HK-2 (cell line): Measurements from ENCODE around the gene NSD1.
A peak's percentile ranks its signal among the peaks of the same experiment; 100 is the strongest.

Experiments used
- DNase-seq: peaks from one replicate; pipeline ENCODE4 v3.0.0-alpha.2; 2018; ENCODE audit not compliant: unreplicated experiment

NSD1 gene

GRCh38 chr5:177133096-177133852 lies at the start of gene NSD1:
Gene NSD1 (plus strand): TSS chr5:177133773. CDS start chr5:177135104, 1,331 bp downstream.
- DNase-seq, result no peak

GRCh38 chr5:177084175-177084574 lies 49.4 kb upstream of the NSD1 start:
- no peak for DNase-seq

- DNase-seq, result no peak
Measured at GRCh38 chr5:177085985-177086653, 47.5 kb upstream of the NSD1 start.

GRCh38 chr5:177086654-177087397 lies 46.7 kb upstream of the NSD1 start, which contains the start of gene FGFR4:
Gene FGFR4 (plus strand): TSS chr5:177086915. CDS start chr5:177089603, 2,688 bp downstream.
- DNase-seq, result peak; percentile 90

GRCh38 chr5:177087398-177088005 lies 46.1 kb upstream of the NSD1 start:
- DNase-seq, result no peak

GRCh38 chr5:177089127-177089526 lies 44.4 kb upstream of the NSD1 start:
- no peak for DNase-seq

- no peak for DNase-seq
Measured at GRCh38 chr5:177089825-177090641, 43.5 kb upstream of the NSD1 start.

- no peak for DNase-seq
Measured at GRCh38 chr5:177090813-177091212, 42.8 kb upstream of the NSD1 start.

- DNase-seq, result no peak
Measured at GRCh38 chr5:177091232-177091631, 42.3 kb upstream of the NSD1 start.

GRCh38 chr5:177092178-177093081 lies 41.1 kb upstream of the NSD1 start:
- DNase-seq, result no peak

- no peak for DNase-seq
Measured at GRCh38 chr5:177093082-177093712, 40.4 kb upstream of the NSD1 start.

GRCh38 chr5:177093803-177094202 lies 39.8 kb upstream of the NSD1 start:
- DNase-seq, result no peak

- DNase-seq, result no peak
Measured at GRCh38 chr5:177094224-177095087, 39.1 kb upstream of the NSD1 start.

GRCh38 chr5:177095088-177095669 lies 38.4 kb upstream of the NSD1 start:
- no peak for DNase-seq

- DNase-seq, result no peak
Measured at GRCh38 chr5:177096162-177097015, 37.2 kb upstream of the NSD1 start.

- no peak for DNase-seq
Measured at GRCh38 chr5:177097016-177097985, 36.3 kb upstream of the NSD1 start.
